ENCODE measurements around the gene SDHA. TPM values are rescaled to one million over a fixed set of nuclear protein-coding genes. Genes with fewer than 3 reads are reported as not detected.
"Not testable (repeated sequence)": the region's sequence is repeated elsewhere in the genome, so short reads cannot be mapped to it uniquely, and the experiment has no call there.

The SDHA gene
- total RNA-seq = 10 to 100 TPM; 66.7 to 99.1 TPM

DNA sequence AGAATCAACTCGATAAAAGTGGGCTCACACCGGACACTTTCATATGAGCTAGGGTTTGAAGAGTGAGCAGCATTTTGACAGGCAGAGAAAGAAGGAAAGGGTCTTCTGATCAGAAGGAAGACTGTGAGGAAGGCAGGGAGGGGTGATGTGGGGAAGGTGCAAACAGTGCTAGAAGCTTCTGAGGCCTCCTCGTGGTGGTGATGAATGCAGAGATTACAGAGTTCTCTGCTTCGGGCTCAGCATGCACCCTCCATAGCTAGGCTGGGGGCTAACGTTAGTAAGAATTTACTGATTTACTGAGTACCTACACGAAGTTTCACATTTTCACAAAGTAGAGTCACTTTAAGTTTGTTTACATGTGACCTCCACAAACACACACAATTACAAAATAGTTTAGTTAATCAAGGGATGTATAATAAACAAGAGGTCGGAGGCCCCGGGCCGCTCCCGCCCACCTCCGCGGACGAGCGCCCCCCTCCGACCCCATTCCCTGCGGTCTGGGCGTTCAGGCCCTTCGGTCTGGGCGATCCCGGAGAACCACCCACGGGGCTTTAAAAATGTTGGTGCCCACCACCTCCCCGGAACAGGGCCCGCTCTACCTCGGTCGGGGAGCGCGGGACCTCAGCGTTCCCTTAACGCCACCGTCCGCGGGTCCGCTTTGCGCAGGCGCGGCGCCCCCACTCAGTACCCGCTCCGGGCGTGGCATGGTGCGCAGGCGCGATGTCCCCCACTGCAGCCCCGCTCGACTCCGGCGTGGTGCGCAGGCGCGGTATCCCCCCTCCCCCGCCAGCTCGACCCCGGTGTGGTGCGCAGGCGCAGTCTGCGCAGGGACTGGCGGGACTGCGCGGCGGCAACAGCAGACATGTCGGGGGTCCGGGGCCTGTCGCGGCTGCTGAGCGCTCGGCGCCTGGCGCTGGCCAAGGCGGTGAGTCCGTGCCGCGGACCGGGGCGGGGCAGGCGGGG lies at the start of gene SDHA, which contains the start of gene CCDC127:
Gene SDHA, plus strand, starts transcription at position 827 of the 963 bp plus-strand sequence. Its CDS starts 36 bp downstream, at position 863.
Gene CCDC127, minus strand, starts transcription at position 660 of the 963 bp plus-strand sequence. CDS start 1,304 bp downstream, outside the sequence.
- 1% methylated on average over 30 of the region's 75 CpGs for WGBS
- H3K27me3 ChIP-seq (replicated peaks; ENCODE audit: insufficient read depth); intact Hi-C loops (cut with DNase I); H3K9me3 ChIP-seq; H3K36me3 ChIP-seq; H3K4me1 ChIP-seq (replicated peaks): not testable (repeated sequence)
- Histone ChIP-seq H3K27ac (peak within 1 kb of the TSS; percentile 81 to 87), H3K4me3 (peak within 1 kb of the TSS; percentile 98 to 100)
- peak; percentile 94 for DNase-seq (ENCODE audit: low spot score)
- TF ChIP-seq CTCF (IDR thresholded peaks at IDR 0.05) (peak in 3 of 4 experiments; percentile 45 to 59 (median 56)), POLR2A (IDR thresholded peaks at IDR 0.05) (peak; percentile 94), POLR2AphosphoS5 (IDR thresholded peaks at IDR 0.05) (peak; percentile 95)

DNA sequence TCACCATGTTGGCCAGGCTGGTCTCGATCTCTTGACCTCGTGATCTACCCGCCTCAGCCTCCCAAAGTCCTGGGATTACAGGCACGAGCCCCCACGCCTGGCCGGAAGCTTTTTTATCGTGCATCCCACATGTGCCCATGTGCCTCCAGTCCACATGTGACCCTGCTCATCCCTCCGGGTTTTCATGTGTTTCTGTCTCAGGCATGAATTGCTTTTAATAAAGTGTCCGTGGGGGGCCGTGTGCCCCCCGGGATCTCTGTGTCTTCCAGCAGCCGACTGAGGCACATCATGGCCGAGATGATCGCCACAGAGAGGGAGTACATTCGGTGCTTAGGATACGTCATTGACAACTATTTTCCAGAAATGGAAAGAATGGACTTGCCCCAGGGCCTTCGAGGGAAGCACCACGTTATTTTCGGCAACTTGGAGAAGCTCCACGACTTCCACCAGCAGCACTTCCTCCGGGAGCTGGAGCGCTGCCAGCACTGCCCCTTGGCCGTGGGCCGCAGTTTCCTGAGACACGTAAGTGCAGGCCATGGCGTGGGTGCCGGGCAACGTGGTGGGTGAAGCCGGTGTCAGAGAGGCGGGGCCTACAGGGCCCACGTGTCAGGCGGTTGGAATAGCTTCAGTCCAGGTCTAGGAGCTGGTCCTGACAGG lies 48.9 kb upstream of the SDHA start:
- TF ChIP-seq POLR2A (IDR thresholded peaks at IDR 0.05) (no peak), CTCF (IDR thresholded peaks at IDR 0.05) (no peak), POLR2AphosphoS5 (IDR thresholded peaks at IDR 0.05) (no peak)
- DNase-seq (ENCODE audit: low spot score) = no peak
- H3K27me3 ChIP-seq (replicated peaks; ENCODE audit: insufficient read depth) = no peaks in the 10 kb centered on the region
- no peaks in the 10 kb centered on the region for H3K9me3 ChIP-seq
- no peak overlapping the region for H3K27ac ChIP-seq
- peaks cover 4% of the 10 kb centered on the region for H3K4me1 ChIP-seq (replicated peaks)
- no peaks in the 10 kb centered on the region for H3K36me3 ChIP-seq
- WGBS = 74% methylated on average over 32 of the region's 32 CpGs
- H3K4me3 ChIP-seq = no peak overlapping the region
- intact Hi-C loops (cut with DNase I) = no loop called here

GRCh38 chr5:169728-170094 lies 48.4 kb upstream of the SDHA start:
- WGBS = 92% methylated on average over 12 of the region's 12 CpGs
- H3K27ac ChIP-seq = no peak overlapping the region

GRCh38 chr5:170971-171800 lies 46.9 kb upstream of the SDHA start:
- no peak overlapping the region for H3K4me3 ChIP-seq
- no peak for DNase-seq (ENCODE audit: low spot score)
- no peaks in the 10 kb centered on the region for H3K36me3 ChIP-seq
- H3K9me3 ChIP-seq = no peaks in the 10 kb centered on the region
- TF ChIP-seq POLR2A (IDR thresholded peaks at IDR 0.05) = no peak
- TF ChIP-seq CTCF (IDR thresholded peaks at IDR 0.05) = no peak
- TF ChIP-seq POLR2AphosphoS5 (IDR thresholded peaks at IDR 0.05) = no peak
- no peak overlapping the region for H3K27ac ChIP-seq
- peaks cover 4% of the 10 kb centered on the region for H3K4me1 ChIP-seq (replicated peaks)
- intact Hi-C loops (cut with DNase I) = no loop called here
- WGBS = 89% methylated on average over 28 of the region's 37 CpGs
- no peaks in the 10 kb centered on the region for H3K27me3 ChIP-seq (replicated peaks; ENCODE audit: insufficient read depth)

More at GRCh38 chr5:169728-170094, 48.4 kb upstream of the SDHA start:
- Histone ChIP-seq H3K4me1 (replicated peaks) (peaks cover 4% of the 10 kb centered on the region), H3K4me3 (no peak overlapping the region), H3K27me3 (replicated peaks; ENCODE audit: insufficient read depth) (no peaks in the 10 kb centered on the region), H3K9me3 (no peaks in the 10 kb centered on the region), H3K36me3 (no peaks in the 10 kb centered on the region)
- intact Hi-C loops (cut with DNase I) = no loop called here
- DNase-seq (ENCODE audit: low spot score) = no peak
- no peak for TF ChIP-seq POLR2AphosphoS5 (IDR thresholded peaks at IDR 0.05)
- no peak for TF ChIP-seq POLR2A (IDR thresholded peaks at IDR 0.05)
- no peak for TF ChIP-seq CTCF (IDR thresholded peaks at IDR 0.05)
